ENCODE measurements around the gene RABEP2.
A peak's percentile ranks its signal among the peaks of the same experiment; 100 is the strongest.
"Not testable (repeated sequence)": the region's sequence is repeated elsewhere in the genome, so short reads cannot be mapped to it uniquely, and the experiment has no call there.

RABEP2 gene

GRCh38 chr16:28924762-28925385 is at the start of gene RABEP2:
RABEP2 (minus strand) TSS chr16:28925238; CDS start chr16:28925163, 75 bp downstream.
- peak; percentile 88 for DNase-seq

- DNase-seq: peak; percentile 81
Observed at GRCh38 chr16:28974437-28975157, 49.6 kb upstream of the RABEP2 start, which contains the start of gene SPNS1. SPNS1 (plus strand) TSS chr16:28974778; CDS start chr16:28975152, 374 bp downstream.

GRCh38 chr16:28974007-28974436 is 49.0 kb upstream of the RABEP2 start:
- DNase-seq: no peak

GRCh38 chr16:28969696-28970095 is 44.7 kb upstream of the RABEP2 start:
- DNase-seq: not testable (repeated sequence)

- DNase-seq: no peak
Observed at GRCh38 chr16:28967156-28967555, 42.1 kb upstream of the RABEP2 start.

- no peak for DNase-seq
Observed at GRCh38 chr16:28964496-28964895, 39.5 kb upstream of the RABEP2 start.

GRCh38 chr16:28964072-28964471 is 39.0 kb upstream of the RABEP2 start:
- no peak for DNase-seq

GRCh38 chr16:28958836-28959235 is 33.8 kb upstream of the RABEP2 start:
- no peak for DNase-seq

GRCh38 chr16:28958216-28958615 is 33.2 kb upstream of the RABEP2 start:
- no peak for DNase-seq

- no peak for DNase-seq
Observed at GRCh38 chr16:28951410-28951943, 26.4 kb upstream of the RABEP2 start.

- peak; percentile 100 for DNase-seq
Observed at GRCh38 chr16:28950648-28951409, 25.8 kb upstream of the RABEP2 start, which contains the start of gene NFATC2IP. NFATC2IP (plus strand) TSS chr16:28950937; CDS start chr16:28951012, 75 bp downstream.

- DNase-seq: no peak
Observed at GRCh38 chr16:28946681-28947080, 21.6 kb upstream of the RABEP2 start.

- DNase-seq: no peak
Observed at GRCh38 chr16:28943281-28943680, 18.2 kb upstream of the RABEP2 start.

GRCh38 chr16:28939825-28940224 is 14.8 kb upstream of the RABEP2 start:
- DNase-seq: not testable (repeated sequence)

- DNase-seq: no peak
Observed at GRCh38 chr16:28938721-28939120, 13.7 kb upstream of the RABEP2 start.

- DNase-seq: no peak
Observed at GRCh38 chr16:28937222-28937876, 12.3 kb upstream of the RABEP2 start.

- no peak for DNase-seq
Observed at GRCh38 chr16:28936784-28937155, 11.7 kb upstream of the RABEP2 start.

GRCh38 chr16:28935924-28936783 is 11.1 kb upstream of the RABEP2 start:
- peak; percentile 80 for DNase-seq

GRCh38 chr16:28935346-28935745 is 10.3 kb upstream of the RABEP2 start:
- no peak for DNase-seq

GRCh38 chr16:28933171-28933570 is 8.1 kb upstream of the RABEP2 start:
- DNase-seq: no peak

- DNase-seq: no peak
Observed at GRCh38 chr16:28932339-28933141, 7.5 kb upstream of the RABEP2 start.
